ENCODE data around the gene CRISP3.

- TF ChIP-seq CTCF (IDR thresholded peaks at IDR 0.05) = no peak
- no peak for TF ChIP-seq POLR2A (IDR thresholded peaks at IDR 0.05)
- no peak for TF ChIP-seq POLR2AphosphoS5 (IDR thresholded peaks at IDR 0.05)
- no peak for TF ChIP-seq EP300 (IDR thresholded peaks at IDR 0.05)
Measured at GRCh38 chr6:49772285-49772684, 28.1 kb upstream of the CRISP3 start.

All from stomach (tissue), 4 donors.